DMS53 (cell line): Measurements from ENCODE around the gene ST3GAL5.
A peak's percentile ranks its signal among the peaks of the same experiment; 100 is the strongest.
"Not testable (repeated sequence)": the region's sequence is repeated elsewhere in the genome, so short reads cannot be mapped to it uniquely, and the experiment has no call there.

ENCODE experiments used
- DNase-seq: peaks from one replicate; lab custom pipeline; 2025; lab: John Stamatoyannopoulos, UW

The ST3GAL5 gene

GRCh38 chr2:85834466-85834865 lies 54.3 kb downstream of the ST3GAL5 start:
- DNase-seq, result no peak

GRCh38 chr2:85831735-85832134 lies 57.1 kb downstream of the ST3GAL5 start:
- DNase-seq, result no peak

- DNase-seq, result peak; percentile 27
These were observed 58.1 kb downstream of the ST3GAL5 start for GRCh38 chr2:85830645-85831044.

DNA sequence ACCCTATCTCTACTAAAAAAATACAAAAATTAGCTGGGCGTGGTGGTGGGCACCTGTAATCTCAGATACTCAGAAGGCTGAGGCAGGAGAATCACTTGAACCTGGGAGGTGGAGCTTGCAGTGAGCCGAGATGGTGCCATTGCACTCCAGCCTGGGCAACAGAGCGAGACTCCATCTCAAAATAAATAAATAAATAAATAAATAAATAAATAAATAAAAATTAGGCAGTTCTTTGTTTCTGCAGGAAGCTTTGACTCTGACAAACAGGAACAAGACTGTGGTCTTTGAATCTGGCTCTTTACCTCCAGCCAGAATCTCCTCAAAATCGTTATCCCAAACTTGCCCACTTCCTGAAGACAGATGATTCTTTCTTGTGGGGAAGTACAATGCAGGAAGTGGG lies 59.4 kb downstream of the ST3GAL5 start:
- not testable (repeated sequence) for DNase-seq

GRCh38 chr2:85828725-85829124 lies 60.1 kb downstream of the ST3GAL5 start:
- no peak for DNase-seq

DNA sequence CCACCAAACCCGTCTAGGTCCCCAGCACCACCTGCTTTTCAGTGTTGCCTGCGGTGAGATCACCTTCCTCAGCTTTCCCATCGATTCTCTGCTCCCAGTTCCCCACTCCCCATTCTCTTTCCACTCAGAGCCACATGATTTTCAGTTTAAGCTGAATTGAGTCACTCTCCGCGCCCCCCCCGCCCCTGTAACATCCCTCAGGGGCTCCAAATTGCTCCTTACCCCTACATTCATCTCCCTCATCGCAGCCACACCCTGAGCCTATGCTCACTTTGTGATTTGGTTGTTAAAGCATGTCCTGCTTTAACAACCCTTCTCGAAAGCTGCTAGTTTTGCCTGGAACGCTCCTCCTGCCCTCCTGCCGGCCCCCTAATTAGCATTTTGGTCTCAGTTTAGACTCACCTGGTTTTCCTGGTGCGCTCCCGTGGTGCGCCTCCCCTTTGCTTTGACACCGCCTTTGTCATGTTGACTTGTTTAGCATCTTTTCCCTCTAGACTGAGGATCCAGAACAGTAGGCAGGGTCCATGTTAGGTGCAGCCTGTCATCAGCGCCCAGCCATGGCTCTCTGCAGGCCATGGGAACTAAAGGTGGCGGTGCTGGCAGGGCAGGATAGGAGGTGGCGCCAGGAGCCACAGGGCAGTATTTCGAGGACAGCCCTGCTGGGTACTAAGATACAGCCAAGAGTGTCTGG lies 60.8 kb downstream of the ST3GAL5 start:
- DNase-seq, result no peak

GRCh38 chr2:85826990-85827878 lies 61.6 kb downstream of the ST3GAL5 start:
- DNase-seq, result peak; percentile 87

DNA sequence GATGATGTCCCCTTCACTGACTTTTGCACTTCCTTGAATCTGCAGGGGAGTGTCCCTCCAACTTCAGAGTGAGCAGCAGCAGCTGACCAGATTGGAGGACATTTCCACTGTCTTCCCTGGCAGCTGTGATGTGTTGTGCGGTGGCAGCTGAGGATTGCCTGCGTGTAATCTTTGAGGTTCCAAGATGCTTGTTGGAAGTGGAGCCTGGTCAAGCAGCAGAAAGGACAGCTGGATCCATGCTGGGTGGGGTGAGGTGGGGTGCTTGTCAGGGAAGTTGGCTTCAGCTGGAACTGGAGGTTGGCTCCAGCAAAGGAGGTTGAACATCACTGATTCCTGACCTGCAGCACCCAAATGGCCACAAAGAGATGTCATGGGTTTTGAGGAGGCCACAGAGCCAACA lies 64.8 kb downstream of the ST3GAL5 start:
- DNase-seq, result no peak

DNA sequence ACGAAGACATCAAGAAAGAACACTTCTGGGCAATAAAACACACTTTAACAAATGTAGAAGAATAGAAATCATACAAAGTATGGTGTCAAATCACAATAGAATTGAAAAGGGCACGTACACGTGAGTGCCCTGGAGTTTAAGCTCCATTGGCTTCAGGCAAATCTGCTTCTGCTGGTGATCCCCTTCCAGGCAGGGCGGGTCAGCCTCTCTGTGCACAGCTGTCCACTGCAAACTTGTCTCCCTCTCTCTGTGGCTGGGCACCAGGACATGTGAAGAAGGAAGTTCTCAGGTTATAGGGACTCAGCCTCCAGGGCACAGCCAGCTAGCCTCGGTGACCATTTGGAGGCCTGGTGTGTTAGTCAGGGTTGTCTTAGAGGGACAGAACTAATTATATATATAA lies 66.0 kb downstream of the ST3GAL5 start:
- DNase-seq, result no peak

DNA sequence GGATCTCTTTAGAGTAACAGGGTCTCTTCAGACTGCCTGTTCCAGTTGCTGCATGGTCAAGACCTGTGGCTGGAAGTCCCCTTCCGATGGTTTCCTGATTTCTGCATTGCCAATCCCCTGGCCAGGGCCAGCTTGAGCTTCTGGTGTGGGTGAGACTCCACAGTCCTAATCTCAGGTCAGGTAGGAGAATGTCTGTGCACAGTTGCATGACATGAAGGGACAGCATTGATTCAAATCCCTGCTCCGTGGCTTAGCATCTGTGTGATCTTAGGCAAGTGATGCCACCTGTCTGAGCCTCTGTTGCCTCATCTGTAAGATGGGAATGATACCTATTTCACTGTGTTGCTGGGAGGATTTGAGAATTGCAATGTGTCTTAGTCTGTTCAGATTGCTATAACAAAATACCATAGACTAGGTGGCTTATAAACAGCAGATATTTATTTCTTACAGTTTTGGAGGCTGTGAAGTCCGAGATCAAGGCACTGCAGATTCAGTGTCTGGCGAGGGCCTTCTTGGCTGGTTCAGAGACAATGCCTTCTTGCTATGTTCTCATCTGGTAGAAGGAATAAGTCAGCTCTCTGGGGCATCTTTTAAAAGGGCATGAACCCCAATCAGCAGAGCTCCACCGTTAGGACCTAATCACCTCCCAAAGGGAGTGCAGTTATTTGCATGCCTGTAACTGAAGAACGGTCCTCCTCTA lies 68.8 kb downstream of the ST3GAL5 start:
- no peak for DNase-seq

- no peak for DNase-seq
These were observed 73.8 kb downstream of the ST3GAL5 start for GRCh38 chr2:85814802-85815550.

DNA sequence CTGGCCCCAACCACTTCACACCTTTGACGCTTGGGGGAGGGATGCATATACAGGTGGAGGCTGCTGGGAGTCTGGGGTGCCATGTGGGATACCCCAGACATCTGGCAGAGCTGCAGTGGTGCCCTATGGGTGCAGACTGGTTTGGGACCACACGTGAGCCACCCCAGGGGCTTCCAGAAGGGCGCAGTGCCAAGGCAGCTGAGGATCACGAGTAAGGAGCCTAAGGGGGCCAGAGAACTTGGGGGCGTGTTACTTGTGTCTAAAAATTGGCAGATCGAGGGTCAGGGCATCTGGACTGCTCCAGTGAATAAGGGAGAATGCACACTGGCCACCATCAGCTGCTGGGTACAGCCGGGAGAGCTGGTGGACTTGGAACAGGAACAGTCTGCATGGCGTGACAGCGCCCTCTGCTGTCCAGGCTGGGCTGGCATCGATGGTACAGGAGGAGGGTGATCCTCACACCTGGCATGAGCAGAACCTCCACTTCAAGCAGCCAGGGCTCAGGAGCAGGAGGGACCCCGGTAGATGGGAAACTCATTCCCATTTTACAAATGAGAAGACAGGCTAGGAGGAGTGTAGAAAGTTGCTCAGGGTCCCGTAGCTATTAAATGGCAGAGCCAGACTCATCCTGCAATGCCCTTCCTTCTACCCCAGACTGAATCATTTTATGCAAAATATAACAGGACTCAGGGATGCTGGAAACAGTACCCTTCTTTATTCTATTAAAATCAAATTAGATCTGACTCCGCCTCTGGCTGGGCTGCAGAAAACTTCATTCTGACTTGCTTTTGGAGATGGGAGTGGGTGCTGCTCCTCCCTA lies 74.6 kb downstream of the ST3GAL5 start:
- peak; percentile 95 for DNase-seq

DNA sequence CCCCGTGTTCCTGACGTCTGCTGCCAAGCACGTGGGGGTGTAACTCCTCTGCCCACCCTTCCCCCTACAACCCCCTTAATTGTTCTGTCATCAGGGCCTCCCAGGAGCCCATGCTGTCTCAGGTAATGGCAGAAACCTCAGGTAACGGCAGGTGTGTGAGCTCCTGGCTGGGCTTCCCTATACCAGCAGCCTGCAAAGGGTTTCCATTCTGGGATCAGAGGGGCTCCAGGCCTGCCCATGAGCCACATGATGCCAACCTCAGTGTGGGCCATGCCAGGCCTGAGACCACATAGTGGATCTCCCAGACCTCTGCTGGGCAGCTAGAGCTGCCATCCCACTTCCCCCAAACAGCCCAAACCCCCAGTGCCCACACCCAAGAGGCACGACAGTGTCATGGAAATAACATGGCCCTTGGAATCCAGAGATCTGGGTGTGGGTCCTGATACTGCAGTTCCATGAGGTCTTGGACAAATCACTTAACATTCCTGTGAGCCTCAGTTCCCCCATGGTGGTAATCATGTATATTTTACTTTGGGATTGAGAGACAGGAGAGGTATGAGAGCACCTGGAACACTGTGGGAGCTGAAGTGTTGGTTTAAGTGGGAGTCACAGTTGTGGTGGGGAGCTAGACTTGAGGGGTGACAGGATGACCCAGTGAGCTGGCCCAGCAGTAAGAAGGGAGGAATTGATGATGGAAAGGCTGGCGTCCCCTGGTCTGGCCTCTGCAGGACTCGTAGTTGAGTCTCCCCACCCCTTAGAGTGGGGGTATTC lies 75.4 kb downstream of the ST3GAL5 start:
- DNase-seq, result no peak

DNA sequence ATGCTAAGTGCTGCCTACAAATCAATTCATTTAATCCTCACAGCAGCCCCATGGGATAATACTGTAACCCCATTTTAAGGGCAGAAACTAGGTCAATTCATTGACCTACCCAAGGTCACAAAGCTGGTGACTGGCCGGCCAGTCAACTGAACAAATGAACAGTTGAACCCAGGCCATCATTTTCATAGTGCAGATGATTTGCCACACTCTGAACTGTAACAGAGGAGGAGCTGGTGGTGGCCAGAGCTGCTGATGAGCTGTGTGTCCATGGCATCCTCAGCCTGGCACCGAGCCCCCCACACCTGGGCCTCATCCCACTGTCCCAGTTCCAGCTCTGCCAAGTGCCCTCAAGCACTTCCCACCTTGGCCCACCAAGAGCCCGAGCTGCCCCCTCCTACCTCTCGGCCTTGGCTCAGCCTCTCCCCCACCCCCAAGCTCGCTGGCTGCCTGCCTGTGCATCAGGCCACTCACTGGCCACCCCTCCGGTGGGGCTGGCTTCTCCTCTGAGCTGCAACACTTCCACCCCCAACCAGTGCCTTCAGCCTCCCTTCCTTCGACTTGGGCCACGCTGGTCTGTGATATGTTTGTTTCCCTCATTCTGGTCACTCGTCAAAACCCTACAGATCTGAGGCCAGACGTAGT lies 76.6 kb downstream of the ST3GAL5 start:
- no peak for DNase-seq

GRCh38 chr2:85811180-85812093 lies 77.4 kb downstream of the ST3GAL5 start:
- DNase-seq, result peak; percentile 52

DNA sequence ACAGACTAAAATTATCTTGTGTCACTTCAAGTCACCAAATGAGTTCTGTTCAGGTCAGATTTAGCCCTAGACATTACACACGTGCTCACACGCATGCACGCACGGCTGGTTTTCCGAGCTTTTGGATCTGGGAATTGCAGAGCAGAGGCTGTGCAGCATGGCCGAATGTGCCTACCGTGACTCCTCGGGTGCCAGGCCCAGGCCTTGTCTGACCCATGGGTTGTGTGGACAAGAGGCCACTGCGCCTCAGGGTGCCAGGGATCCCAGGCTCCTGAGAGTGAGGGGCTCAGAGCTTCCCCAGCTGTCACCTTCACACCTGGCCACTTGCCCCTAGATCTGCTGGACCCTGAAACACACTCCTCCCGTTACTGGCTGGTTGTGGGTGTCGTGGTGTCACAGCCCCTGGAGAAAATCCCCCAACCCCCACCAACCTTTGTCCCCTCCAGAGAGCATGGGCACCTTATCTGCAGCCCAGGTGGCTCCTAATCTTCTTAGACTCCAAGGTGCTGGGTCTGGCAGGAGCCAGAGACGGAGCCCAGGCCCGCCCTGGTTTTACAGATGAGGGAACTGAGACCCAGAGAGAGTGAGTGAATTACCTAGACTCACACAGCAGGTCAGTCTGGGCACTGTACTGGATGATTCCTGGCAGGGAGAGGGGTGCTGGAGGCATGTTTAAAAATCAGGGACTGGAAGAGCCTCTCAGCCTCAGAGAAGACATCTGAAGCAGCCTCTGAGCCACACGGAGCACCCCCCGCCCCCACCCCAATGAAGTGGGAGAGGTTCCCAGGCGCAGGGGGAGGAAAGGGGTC lies 78.2 kb downstream of the ST3GAL5 start:
- no peak for DNase-seq

- DNase-seq, result no peak
These were observed 81.0 kb downstream of the ST3GAL5 start for GRCh38 chr2:85807756-85808155.
